ENCODE results near the gene TMEM185B.
"Not testable (repeated sequence)": the region's sequence is repeated elsewhere in the genome, so short reads cannot be mapped to it uniquely, and the experiment has no call there.

DNA sequence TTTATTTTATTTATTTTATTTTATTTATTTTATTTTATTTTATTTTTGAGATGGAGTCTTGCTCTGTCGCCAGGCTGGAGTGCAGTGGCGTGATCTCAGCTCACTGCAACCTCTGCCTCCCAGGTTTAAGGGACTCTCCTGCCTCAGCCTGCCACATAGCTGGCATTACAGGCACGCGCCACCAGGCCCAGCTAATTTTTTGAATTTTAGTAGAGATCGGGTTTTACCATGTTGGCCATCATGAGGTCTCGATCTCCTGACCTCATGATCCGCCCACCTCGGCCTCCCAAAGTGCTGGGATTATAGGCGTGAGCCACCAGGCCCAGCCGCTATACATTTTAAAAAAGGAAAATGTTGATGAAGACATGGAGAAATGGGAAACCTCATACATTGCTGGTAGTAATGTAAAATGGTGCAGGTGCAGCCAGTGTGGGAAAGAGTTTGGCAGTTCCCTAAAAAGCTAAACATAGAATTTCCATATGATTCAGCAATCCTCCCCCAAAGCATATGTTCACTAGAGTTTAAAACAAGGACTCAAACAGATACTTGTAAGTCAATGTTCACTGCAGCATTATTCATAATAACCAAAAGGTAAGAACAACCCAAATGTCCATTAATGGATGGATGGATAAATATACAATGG, 23.3 kb downstream of the TMEM185B start:
- TF ChIP-seq POLR2A, POLR2AphosphoS5 (IDR thresholded peaks at IDR 0.05): not testable (repeated sequence)
- TF ChIP-seq, protein P1, sequence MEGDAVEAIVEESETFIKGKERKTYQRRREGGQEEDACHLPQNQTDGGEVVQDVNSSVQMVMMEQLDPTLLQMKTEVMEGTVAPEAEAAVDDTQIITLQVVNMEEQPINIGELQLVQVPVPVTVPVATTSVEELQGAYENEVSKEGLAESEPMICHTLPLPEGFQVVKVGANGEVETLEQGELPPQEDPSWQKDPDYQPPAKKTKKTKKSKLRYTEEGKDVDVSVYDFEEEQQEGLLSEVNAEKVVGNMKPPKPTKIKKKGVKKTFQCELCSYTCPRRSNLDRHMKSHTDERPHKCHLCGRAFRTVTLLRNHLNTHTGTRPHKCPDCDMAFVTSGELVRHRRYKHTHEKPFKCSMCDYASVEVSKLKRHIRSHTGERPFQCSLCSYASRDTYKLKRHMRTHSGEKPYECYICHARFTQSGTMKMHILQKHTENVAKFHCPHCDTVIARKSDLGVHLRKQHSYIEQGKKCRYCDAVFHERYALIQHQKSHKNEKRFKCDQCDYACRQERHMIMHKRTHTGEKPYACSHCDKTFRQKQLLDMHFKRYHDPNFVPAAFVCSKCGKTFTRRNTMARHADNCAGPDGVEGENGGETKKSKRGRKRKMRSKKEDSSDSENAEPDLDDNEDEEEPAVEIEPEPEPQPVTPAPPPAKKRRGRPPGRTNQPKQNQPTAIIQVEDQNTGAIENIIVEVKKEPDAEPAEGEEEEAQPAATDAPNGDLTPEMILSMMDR (IDR thresholded peaks at IDR 0.05), result not testable (repeated sequence)
